Thymus (tissue), 11 donors: ENCODE measurements around the gene DENND4C. TPM values are rescaled to one million over a fixed set of nuclear protein-coding genes. Genes with fewer than 3 reads are reported as not detected.
"Not testable (repeated sequence)": the region's sequence is repeated elsewhere in the genome, so short reads cannot be mapped to it uniquely, and the experiment has no call there.

Source experiments
- DNase-seq, 9 donors: peaks; one replicate each; pipeline ENCODE4 v3.0.0-alpha.2; 2013; ENCODE audit warnings: low spot score in 9 of 9, low read depth in 6 of 9, missing footprints in 1 of 9
- H3K27ac ChIP-seq, 2 donors: one replicate each; pipeline ENCODE4 v1.5.1; 2013; ENCODE audit warnings: control low read depth in 1 of 2, low read depth in 1 of 2, low read length in 1 of 2, mild to moderate bottlenecking in 1 of 2, moderate library complexity in 1 of 2
- H3K27me3 ChIP-seq, 2 donors: one replicate each; pipeline ENCODE4 v1.5.1; 2013; ENCODE audit warnings: low read length in 1 of 2; ENCODE audit not compliant: control insufficient read depth in 2 of 2, insufficient read depth in 1 of 2
- H3K36me3 ChIP-seq, 2 donors: one replicate each; pipeline ENCODE4 v1.5.1; 2013; ENCODE audit warnings: low read length in 1 of 2, mild to moderate bottlenecking in 1 of 2, moderate library complexity in 1 of 2; ENCODE audit not compliant: control insufficient read depth in 2 of 2, insufficient read depth in 2 of 2
- H3K4me1 ChIP-seq, 2 donors: one replicate each; pipeline ENCODE4 v1.5.1; 2013; ENCODE audit warnings: low read length in 2 of 2; ENCODE audit not compliant: control insufficient read depth in 2 of 2, insufficient read depth in 2 of 2
- H3K4me3 ChIP-seq, 2 donors: one replicate each; pipeline ENCODE4 v1.5.1; 2013; ENCODE audit warnings: low read length in 2 of 2, control low read depth in 1 of 2, mild to moderate bottlenecking in 1 of 2
- H3K9me3 ChIP-seq, 2 donors: one replicate each; pipeline ENCODE4 v1.5.1; 2013; ENCODE audit warnings: low read length in 1 of 2, mild to moderate bottlenecking in 1 of 2; ENCODE audit not compliant: control insufficient read depth in 2 of 2, insufficient read depth in 1 of 2
- WGBS: extraction: QIAGEN DNeasy Blood & Tissue Kit; methylation state at CpG from one replicate; pipeline ENCODE4 v1.1.7; 2013; 5-methylcytosine and 5-hydroxymethylcytosine counted together
- polyA plus RNA-seq: library from polyadenylated mRNA; stranded (reverse); fragments of 200-250 nt; gene quantifications from one replicate; pipeline ENCODE4 v1.2.3, GENCODE V29; 2013
- total RNA-seq: library from RNA; stranded (reverse); fragments of 120-200 nt; gene quantifications from one replicate; pipeline ENCODE4 v1.2.4, GENCODE V29; 2013
- donor health status: healthy.

The DENND4C gene
- total and polyA plus RNA-seq, 2 donors = 15.4 to 39.2 TPM

- H3K4me3 ChIP-seq = no peak overlapping the region
- no peaks in the 10 kb centered on the region for H3K27me3 ChIP-seq
- no peak overlapping the region for H3K27ac ChIP-seq
- DNase-seq = no peak
- H3K4me1 ChIP-seq = no peaks in the 10 kb centered on the region
- no peaks in the 10 kb centered on the region for H3K9me3 ChIP-seq
- no peaks in the 10 kb centered on the region for H3K36me3 ChIP-seq
- 84% methylated on average over 1 of the region's 1 CpG for WGBS
Measured at GRCh38 chr9:19397845-19398244, 167.4 kb downstream of the DENND4C start.

GRCh38 chr9:19403231-19403630 lies 172.7 kb downstream of the DENND4C start:
- not testable (repeated sequence) for H3K4me1 ChIP-seq, H3K27ac ChIP-seq, H3K9me3 ChIP-seq, DNase-seq, H3K4me3 ChIP-seq, H3K36me3 ChIP-seq, H3K27me3 ChIP-seq
- 90% methylated on average over 4 of the region's 4 CpGs for WGBS

- H3K27ac ChIP-seq = no peak overlapping the region
Measured at GRCh38 chr9:19404283-19405075, 174.0 kb downstream of the DENND4C start.

GRCh38 chr9:19405771-19406170 lies 175.3 kb downstream of the DENND4C start:
- peaks cover 2% of the 10 kb centered on the region in 2 donors for H3K27me3 ChIP-seq
- H3K4me3 ChIP-seq = no peak overlapping the region
- H3K4me1 ChIP-seq = peaks cover 4 to 16% of the 10 kb centered on the region in 2 donors
- H3K36me3 ChIP-seq = no peaks in the 10 kb centered on the region
- DNase-seq = no peak
- H3K27ac ChIP-seq = no peak overlapping the region
- H3K9me3 ChIP-seq = peaks cover 0 to 3% of the 10 kb centered on the region in 2 donors
- 97% methylated on average over 1 of the region's 1 CpG for WGBS

More at GRCh38 chr9:19404283-19405075, 174.0 kb downstream of the DENND4C start:
- Histone ChIP-seq H3K4me3 (no peak overlapping the region), H3K27me3 (peaks cover 2% of the 10 kb centered on the region in 2 donors), H3K4me1 (peaks cover 4 to 8% of the 10 kb centered on the region in 2 donors), H3K36me3 (no peaks in the 10 kb centered on the region), H3K9me3 (peaks cover 0 to 3% of the 10 kb centered on the region in 2 donors)
- DNase-seq = no peak
- WGBS = 93% methylated on average over 4 of the region's 4 CpGs

DNA sequence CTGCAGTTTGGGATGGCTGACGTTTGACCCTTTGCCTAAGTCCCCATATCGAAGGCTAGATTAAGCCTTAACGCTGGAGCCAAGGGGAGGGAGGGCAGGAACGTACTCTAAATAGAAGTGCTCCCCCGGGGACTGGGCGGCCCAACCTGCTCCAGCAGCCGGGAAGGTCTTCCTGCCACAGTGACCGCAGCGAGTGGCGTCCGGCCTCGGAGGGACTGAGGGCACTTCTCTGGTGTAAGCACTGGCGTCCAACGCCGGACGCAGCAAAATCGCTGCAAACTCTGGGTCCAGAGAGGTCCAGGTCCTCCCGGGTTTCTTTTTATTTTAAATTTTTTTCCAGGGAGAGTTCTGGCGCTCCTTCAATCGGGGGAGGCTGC lies 177.8 kb downstream of the DENND4C start:
- Histone ChIP-seq H3K9me3 (peaks cover 0 to 3% of the 10 kb centered on the region in 2 donors), H3K4me1 (peaks cover 4 to 16% of the 10 kb centered on the region in 2 donors), H3K27me3 (peaks cover 2% of the 10 kb centered on the region in 2 donors), H3K27ac (peak overlapping the region in 1 of 2 donors; percentile 55), H3K4me3 (peak overlapping the region; percentile 75), H3K36me3 (no peaks in the 10 kb centered on the region)
- 10% methylated on average over 20 of the region's 20 CpGs for WGBS
- DNase-seq = peak in 1 of 9 donors; percentile 1

DNA sequence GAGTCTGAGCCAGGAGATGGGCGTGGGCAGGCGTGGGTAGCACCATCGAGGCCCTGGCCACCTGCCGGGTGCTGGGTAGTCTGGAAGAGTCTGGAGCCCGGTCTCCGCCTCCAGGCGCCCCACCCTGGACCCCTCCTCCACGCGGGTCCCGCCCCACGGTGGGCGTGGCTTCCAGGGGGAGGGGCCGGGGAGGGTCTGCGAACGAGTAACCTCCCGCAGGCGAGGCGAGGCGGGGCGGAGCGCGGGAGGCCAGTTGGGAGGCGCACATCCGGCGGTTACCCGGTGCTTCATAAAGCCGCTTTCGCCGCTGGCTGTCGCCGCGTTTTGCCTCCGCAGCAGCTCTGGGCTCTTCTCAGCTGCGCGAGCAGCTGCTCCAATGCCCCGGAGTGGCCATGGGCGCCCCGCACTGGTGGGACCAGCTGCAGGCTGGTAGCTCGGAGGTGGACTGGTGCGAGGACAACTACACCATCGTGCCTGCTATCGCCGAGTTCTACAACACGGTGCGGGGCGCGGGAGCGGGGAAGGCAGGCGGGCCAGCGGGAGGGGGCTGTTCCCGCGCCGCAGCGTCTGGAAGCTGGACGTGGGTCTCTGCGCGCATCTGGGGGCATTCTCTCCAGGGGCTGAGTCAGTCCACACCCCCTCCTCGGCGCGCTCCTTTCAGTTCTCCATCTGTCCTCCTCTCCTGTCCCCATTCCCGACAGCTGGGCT lies 178.4 kb downstream of the DENND4C start, which contains the start of gene ACER2:
Gene ACER2, plus strand, starts transcription at position 317 of the 708 bp plus-strand sequence. Its CDS starts 76 bp downstream, at position 393.
- WGBS = under 1% methylated on average over 61 of the region's 61 CpGs
- peaks cover 2% of the 10 kb centered on the region in 2 donors for H3K27me3 ChIP-seq
- H3K9me3 ChIP-seq = peaks cover 0 to 3% of the 10 kb centered on the region in 2 donors
- DNase-seq = peak; percentile 68 to 97 (median 92)
- peaks cover 4 to 16% of the 10 kb centered on the region in 2 donors for H3K4me1 ChIP-seq
- peak within 1 kb of the TSS; percentile 55 to 75 for H3K27ac ChIP-seq
- H3K36me3 ChIP-seq = no peaks in the 10 kb centered on the region
- H3K4me3 ChIP-seq = peak within 1 kb of the TSS; percentile 75

GRCh38 chr9:19409401-19410194 lies 179.1 kb downstream of the DENND4C start:
- H3K27ac ChIP-seq = peak overlapping the region; percentile 25 to 75
- no peaks in the 10 kb centered on the region for H3K36me3 ChIP-seq
- H3K4me1 ChIP-seq = peaks cover 4 to 16% of the 10 kb centered on the region in 2 donors
- 6% methylated on average over 17 of the region's 17 CpGs for WGBS
- peak in 4 of 9 donors; percentile 13 to 47 (median 24) for DNase-seq
- H3K9me3 ChIP-seq = peaks cover 0 to 3% of the 10 kb centered on the region in 2 donors
- H3K4me3 ChIP-seq = peak overlapping the region; percentile 75
- peaks cover 2% of the 10 kb centered on the region in 2 donors for H3K27me3 ChIP-seq

DNA sequence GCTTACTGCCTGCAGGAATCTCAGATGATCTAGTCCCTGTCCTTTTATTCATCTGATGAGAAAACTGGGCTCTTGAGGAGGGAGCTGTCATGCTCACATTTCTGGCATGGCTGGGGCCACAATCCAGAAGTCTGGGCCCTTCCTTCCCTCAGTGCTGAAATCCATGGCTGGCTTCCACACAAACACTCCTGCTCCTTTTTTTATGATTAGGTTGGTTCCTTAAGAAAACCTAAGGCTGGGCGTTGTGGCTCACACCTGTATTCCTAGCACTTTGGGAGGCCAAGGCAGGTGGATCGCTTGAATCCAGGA lies 179.7 kb downstream of the DENND4C start:
- DNase-seq = no peak
- H3K27ac ChIP-seq = no peak overlapping the region
- H3K4me1 ChIP-seq = peaks cover 4 to 16% of the 10 kb centered on the region in 2 donors
- no peak overlapping the region for H3K4me3 ChIP-seq
- H3K36me3 ChIP-seq = no peaks in the 10 kb centered on the region
- H3K27me3 ChIP-seq = peaks cover 2% of the 10 kb centered on the region in 2 donors
- peaks cover 0 to 3% of the 10 kb centered on the region in 2 donors for H3K9me3 ChIP-seq
- 99% methylated on average over 2 of the region's 2 CpGs for WGBS
